Immature natural killer cell (primary cell): Measurements from ENCODE around the gene APBB1. TPM values are rescaled to one million over a fixed set of nuclear protein-coding genes. Genes with fewer than 3 reads are reported as not detected.

Experiments
- DNase-seq, 3 donors: peaks; one replicate each; pipeline ENCODE4 v3.0.0; 2022; ENCODE audit warnings: mixed read lengths in 1 of 3
- H3K27ac Mint-ChIP-seq, 6 donors: one replicate each; pipeline ENCODE4 v1.8.0; 2020; ENCODE audit warnings: mixed read lengths in 6 of 6, mild to moderate bottlenecking in 5 of 6, inconsistent platforms in 4 of 6, moderate library complexity in 3 of 6
- H3K27me3 Mint-ChIP-seq, 3 donors: one replicate each; pipeline ENCODE4 v1.8.0; 2020 to 2021; ENCODE audit warnings: low read depth in 3 of 3, mild to moderate bottlenecking in 3 of 3, mixed read lengths in 3 of 3, moderate library complexity in 3 of 3, inconsistent platforms in 1 of 3
- H3K36me3 Mint-ChIP-seq, 3 donors: one replicate each; pipeline ENCODE4 v1.8.0; 2020; ENCODE audit warnings: mixed read lengths in 3 of 3, inconsistent platforms in 2 of 3, mild to moderate bottlenecking in 2 of 3
- H3K4me1 Mint-ChIP-seq, 2 donors: one replicate each; pipeline ENCODE4 v1.8.0; 2020; ENCODE audit warnings: inconsistent platforms in 2 of 2, mild to moderate bottlenecking in 2 of 2, mixed read lengths in 2 of 2, moderate library complexity in 1 of 2
- H3K4me3 Mint-ChIP-seq, 5 donors: one replicate each; pipeline ENCODE4 v1.8.0; 2020; ENCODE audit warnings: mild to moderate bottlenecking in 5 of 5, mixed read lengths in 5 of 5, inconsistent platforms in 3 of 5, moderate library complexity in 3 of 5
- H3K9me3 Mint-ChIP-seq, 6 donors: one replicate each; pipeline ENCODE4 v1.8.0; 2020; ENCODE audit warnings: mild to moderate bottlenecking in 6 of 6, mixed read lengths in 6 of 6, inconsistent platforms in 4 of 6, moderate library complexity in 3 of 6
- polyA plus RNA-seq, 3 donors: library from polyadenylated mRNA; unstranded; fragments of 300-500 nt; fragmentation: Illumina TruSeq; gene quantifications; one replicate each; pipeline ENCODE4 v1.2.3, GENCODE V29; 2021

Gene APBB1
- polyA plus RNA-seq, 3 donors from 2014 or later: 30.8 to 55.9 (median 35.2) TPM

DNA sequence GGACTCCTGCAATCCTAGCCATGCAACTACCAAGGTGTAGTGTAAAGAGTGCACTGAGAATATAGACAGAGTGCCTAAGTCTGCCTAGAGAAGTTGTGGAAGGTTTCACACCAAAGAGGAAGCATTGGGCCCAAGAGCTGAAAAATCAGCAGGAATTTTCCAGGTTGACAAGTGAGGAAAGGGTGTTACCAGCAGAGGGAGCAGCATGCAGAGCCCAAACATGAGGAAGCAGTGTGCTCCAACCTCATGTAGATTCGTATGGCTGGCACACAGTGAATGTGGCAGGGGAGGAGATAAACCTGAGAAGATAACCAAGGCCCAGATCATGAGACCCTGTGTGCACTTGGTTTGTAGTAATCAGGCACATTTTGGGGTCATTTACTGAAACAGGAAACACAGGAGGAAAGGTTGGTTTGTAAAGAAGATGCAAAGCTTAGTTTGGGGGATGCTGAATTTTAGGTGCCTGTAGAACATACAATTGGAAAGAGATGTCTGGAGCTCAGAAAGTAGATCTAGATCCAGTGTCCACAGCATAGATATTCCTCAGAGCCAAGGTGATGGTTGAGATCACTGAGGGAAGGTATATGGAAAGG is 20.2 kb upstream of the APBB1 start:
- no peak overlapping the region for H3K27ac Mint-ChIP-seq
- H3K36me3 Mint-ChIP-seq: peaks cover 0 to 3% (median 0%) of the 10 kb centered on the region in 3 donors
- no peaks in the 10 kb centered on the region for H3K9me3 Mint-ChIP-seq
- no peaks in the 10 kb centered on the region for H3K4me1 Mint-ChIP-seq
- H3K4me3 Mint-ChIP-seq: no peak overlapping the region
- DNase-seq: peak; percentile 12 to 30 (median 17)
- peaks cover 0 to 2% (median 0%) of the 10 kb centered on the region in 3 donors for H3K27me3 Mint-ChIP-seq

DNA sequence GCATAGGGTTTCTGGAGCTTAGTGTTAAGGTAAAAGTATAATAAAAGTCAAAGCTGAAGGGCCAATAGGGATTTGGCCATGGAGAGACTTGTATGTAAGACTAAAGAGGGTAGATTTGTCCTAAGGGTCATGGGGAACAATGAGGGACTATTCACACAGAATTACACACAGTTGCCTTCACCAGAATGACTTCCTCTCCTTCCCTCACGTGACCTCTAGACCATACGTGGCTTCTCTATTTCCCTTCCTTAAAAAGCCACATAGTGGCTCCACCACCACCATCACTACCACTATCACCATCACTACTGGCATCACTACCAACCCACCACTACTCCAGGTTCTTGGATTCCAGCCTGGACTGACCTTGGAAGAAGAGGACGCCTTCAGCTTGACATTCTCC is 19.1 kb upstream of the APBB1 start:
- H3K27me3 Mint-ChIP-seq: peaks cover 0 to 3% (median 2%) of the 10 kb centered on the region in 3 donors
- H3K4me3 Mint-ChIP-seq: no peak overlapping the region
- H3K27ac Mint-ChIP-seq: no peak overlapping the region
- H3K9me3 Mint-ChIP-seq: no peaks in the 10 kb centered on the region
- DNase-seq: peak in 2 of 3 donors; percentile 15 to 17
- H3K4me1 Mint-ChIP-seq: no peaks in the 10 kb centered on the region
- H3K36me3 Mint-ChIP-seq: peaks cover 0 to 3% (median 3%) of the 10 kb centered on the region in 3 donors

DNA sequence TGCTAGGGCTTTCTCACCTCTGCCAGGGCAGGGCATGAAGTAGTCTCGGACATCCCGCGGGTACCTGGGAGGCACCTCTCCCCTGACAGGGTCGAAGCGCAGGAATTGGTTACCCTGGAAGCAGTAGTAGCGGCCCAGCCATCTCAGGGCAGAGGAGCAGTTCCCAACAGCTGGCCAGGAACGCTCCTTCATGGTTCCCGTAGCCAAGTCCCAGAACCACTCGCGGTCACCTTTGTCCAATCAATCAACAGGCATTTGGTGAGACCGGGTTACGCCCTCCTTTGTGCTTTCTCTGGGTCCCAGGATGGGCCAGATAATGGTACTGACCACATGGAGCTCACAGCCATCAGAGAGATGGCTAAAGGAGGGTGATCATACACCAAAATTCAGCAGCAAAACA is 18.5 kb upstream of the APBB1 start:
- DNase-seq: no peak
- Mint-ChIP-seq H3K4me3 (no peak overlapping the region), H3K9me3 (no peaks in the 10 kb centered on the region), H3K4me1 (no peaks in the 10 kb centered on the region), H3K27me3 (peaks cover 0 to 3% (median 2%) of the 10 kb centered on the region in 3 donors), H3K27ac (no peak overlapping the region), H3K36me3 (peaks cover 0 to 3% (median 3%) of the 10 kb centered on the region in 3 donors)

DNA sequence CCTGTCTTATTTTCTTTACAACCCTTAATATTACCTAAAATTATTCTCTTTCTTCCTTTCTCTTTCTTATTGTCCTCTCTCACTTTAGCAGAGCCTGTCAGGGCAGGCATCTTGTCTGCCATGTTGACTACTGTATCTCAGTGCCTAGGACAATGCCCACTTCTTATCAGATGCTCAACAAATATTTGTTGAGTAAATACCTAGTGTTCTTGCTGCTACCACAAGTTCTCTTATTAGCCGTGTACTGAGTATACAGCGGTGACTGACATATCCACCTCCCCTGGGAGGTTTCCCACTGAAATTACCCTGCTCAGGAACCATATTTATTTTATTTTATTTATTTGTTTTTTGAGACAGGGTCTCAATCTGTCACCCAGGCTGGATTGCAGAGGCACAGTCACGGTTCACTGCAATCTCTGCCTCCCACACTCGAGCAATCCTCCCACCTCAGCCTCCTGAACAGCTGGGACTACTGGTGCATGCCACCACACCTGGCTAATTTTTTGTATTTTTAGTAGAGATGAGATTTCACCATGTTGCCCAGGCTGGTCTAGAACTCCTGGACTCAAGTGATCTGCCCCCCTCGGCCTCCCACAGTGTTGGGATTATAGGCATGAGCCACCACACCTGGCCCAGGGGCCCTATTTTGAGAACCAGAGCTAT is 15.2 kb upstream of the APBB1 start:
- no peak for DNase-seq
- peaks cover 2 to 3% (median 2%) of the 10 kb centered on the region in 3 donors for H3K27me3 Mint-ChIP-seq
- peak overlapping the region in 1 of 6 donors; percentile 1 for H3K27ac Mint-ChIP-seq
- H3K4me3 Mint-ChIP-seq: no peak overlapping the region
- H3K4me1 Mint-ChIP-seq: no peaks in the 10 kb centered on the region
- H3K36me3 Mint-ChIP-seq: peaks cover 0 to 3% (median 3%) of the 10 kb centered on the region in 3 donors
- H3K9me3 Mint-ChIP-seq: no peaks in the 10 kb centered on the region

DNA sequence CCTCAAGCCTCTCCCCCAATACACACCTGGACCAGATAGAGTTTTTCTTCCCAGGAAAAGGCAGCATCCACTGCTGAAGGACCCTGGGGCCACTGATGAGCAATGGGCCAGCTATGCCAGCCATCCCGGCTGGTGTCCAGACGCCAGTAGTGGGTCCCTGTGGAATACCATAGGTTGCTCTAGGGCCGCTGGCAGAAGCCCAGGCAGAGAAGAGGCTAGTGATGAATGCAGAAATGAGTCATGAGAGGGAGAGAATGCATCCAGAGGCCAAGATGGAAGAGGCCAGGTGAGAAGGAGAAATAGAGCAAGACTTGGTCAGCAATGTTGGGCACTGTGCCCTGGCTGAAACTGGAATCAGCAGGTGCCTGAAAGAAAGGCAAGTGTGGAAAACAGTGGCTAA is 13.0 kb upstream of the APBB1 start:
- H3K27me3 Mint-ChIP-seq: peaks cover 2 to 4% (median 3%) of the 10 kb centered on the region in 3 donors
- H3K36me3 Mint-ChIP-seq: peaks cover 0 to 3% (median 3%) of the 10 kb centered on the region in 3 donors
- DNase-seq: no peak
- no peak overlapping the region for H3K4me3 Mint-ChIP-seq
- no peak overlapping the region for H3K27ac Mint-ChIP-seq
- no peaks in the 10 kb centered on the region for H3K4me1 Mint-ChIP-seq
- peaks cover 0 to 2% (median 0%) of the 10 kb centered on the region in 6 donors for H3K9me3 Mint-ChIP-seq

DNA sequence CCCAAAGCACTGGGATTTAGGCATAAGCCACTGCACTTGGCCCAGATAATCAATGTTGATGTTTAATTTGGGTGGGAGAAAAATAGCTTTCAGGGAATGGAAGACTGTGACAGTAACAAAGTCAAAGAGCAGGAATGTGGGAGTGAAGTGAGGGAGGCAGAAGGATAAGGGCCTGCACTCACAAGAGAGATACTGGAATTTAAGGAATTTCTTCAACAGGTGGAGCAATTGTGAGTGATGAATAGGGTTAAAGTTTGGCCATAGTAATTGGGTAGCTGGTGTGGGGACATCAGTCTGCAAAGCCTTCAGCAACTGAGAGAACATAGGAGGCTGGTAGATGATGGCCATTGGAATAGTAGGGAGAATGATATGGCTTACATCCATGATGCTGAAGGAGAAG is 8.6 kb upstream of the APBB1 start:
- no peaks in the 10 kb centered on the region for H3K4me1 Mint-ChIP-seq
- H3K27ac Mint-ChIP-seq: no peak overlapping the region
- DNase-seq: no peak
- H3K9me3 Mint-ChIP-seq: peaks cover 0 to 2% (median 0%) of the 10 kb centered on the region in 6 donors
- H3K36me3 Mint-ChIP-seq: no peaks in the 10 kb centered on the region
- H3K4me3 Mint-ChIP-seq: no peak overlapping the region
- peaks cover 2 to 7% (median 2%) of the 10 kb centered on the region in 3 donors for H3K27me3 Mint-ChIP-seq

DNA sequence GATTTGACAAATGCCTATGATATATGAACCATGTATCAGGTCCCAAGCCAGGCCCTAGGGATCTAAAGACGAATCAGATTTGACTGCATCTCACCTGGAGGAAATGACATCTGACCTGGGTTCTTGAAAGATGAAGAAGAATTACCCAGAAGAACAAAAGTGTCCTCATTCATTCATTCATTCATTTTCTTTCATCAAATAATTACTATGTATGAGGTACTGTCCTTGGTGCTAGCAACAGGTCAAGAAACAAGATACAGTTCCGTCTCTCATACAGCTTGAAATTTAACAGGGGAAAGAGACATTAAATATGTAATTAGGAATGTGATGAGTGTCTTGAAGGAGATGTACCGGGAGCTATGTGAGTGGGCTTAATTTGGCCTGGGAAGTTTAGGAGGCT is 1.8 kb upstream of the APBB1 start:
- no peaks in the 10 kb centered on the region for H3K9me3 Mint-ChIP-seq
- H3K4me1 Mint-ChIP-seq: peaks cover 6 to 7% of the 10 kb centered on the region in 2 donors
- H3K36me3 Mint-ChIP-seq: peaks cover 0 to 3% (median 3%) of the 10 kb centered on the region in 3 donors
- peaks cover 9 to 12% (median 9%) of the 10 kb centered on the region in 3 donors for H3K27me3 Mint-ChIP-seq
- H3K4me3 Mint-ChIP-seq: peak overlapping the region in 2 of 5 donors; percentile 61 to 86
- no peak for DNase-seq
- no peak overlapping the region for H3K27ac Mint-ChIP-seq

DNA sequence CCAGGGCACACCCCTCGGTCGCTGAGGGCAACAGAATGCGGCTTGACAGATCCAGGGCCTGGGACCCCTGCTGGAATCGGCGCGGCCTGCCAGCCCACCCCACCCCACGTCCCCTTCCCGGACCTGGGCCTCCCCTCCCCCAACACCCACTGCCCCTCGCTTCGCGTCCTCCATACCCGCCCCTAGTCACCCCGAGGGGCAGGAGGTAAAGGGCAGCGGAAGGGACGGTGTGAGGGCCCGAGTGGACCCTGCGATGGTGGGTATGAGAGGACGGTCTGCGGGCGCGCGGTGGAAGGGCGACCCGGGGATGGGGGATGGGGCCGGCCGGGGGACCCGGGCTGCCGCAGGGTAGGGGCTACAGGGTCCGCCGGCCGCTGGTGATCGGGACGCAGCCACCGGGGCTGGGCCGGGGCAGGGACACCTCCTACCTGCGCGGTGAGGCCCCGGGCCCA is 311 bp downstream of the APBB1 start:
- Mint-ChIP-seq H3K36me3 (peaks cover 0 to 3% (median 3%) of the 10 kb centered on the region in 3 donors), H3K9me3 (no peaks in the 10 kb centered on the region), H3K4me1 (peaks cover 6 to 7% of the 10 kb centered on the region in 2 donors), H3K4me3 (peak overlapping the region in 1 of 5 donors; percentile 37), H3K27me3 (peaks cover 5 to 9% (median 7%) of the 10 kb centered on the region in 3 donors), H3K27ac (peak overlapping the region in 1 of 6 donors; percentile 7)
- no peak for DNase-seq

DNA sequence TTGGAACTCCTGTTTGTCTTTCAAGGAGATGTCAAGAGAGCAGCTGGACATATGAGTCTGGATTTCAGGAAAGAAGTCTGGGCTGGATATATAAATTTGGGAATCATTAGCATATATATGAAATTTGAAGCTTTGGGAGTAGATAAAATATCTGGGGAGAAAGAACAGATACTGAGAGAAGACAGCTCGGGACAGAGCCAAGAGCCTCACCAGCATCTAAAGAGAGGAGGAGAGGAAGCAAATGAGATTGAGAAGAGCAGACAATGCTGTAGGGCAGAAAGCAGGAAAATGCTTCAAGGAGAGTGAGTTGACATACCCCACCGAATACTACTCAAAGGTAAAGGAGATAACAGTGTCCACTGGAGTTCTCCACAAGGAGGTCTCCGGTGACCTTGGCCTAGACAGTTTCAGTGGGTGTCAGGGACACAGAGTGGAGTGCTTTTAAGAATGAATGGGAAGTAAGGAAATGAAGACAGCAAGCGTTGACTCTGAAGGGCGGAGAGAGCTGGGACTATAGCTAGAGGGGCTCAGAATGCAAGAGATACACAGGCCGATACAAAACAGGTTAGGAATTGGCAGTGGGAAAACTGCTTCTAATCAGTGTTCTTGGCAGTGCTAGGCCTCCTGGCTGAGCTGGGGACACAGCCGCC is 862 bp downstream of the APBB1 start:
- DNase-seq: no peak
- no peak overlapping the region for H3K4me3 Mint-ChIP-seq

DNA sequence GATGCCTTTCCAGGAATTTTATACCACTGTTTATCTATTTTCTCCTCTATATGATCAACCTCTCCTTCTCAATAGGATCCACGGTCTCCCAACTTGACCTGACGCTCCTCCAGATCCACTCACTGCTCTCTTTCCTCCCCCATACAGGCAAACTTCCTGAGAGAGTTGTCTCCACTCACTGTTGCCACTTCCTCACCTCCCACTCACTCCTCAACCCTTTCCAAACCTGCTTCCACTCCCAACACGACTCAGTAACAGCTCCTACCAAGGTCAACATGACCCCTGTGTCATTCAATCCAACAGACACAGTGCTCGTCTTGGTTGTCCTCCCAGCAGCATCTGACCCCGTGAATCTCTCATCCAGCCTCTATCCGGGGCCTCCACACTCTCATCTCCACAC is 3.1 kb downstream of the APBB1 start:
- Mint-ChIP-seq H3K36me3 (peaks cover 0 to 2% (median 1%) of the 10 kb centered on the region in 3 donors), H3K27me3 (peaks cover 3 to 5% (median 3%) of the 10 kb centered on the region in 3 donors), H3K4me3 (no peak overlapping the region), H3K4me1 (peaks cover 6 to 10% of the 10 kb centered on the region in 2 donors), H3K27ac (no peak overlapping the region), H3K9me3 (no peaks in the 10 kb centered on the region)
- no peak for DNase-seq

More for the DNA sequence above, 862 bp downstream of the APBB1 start:
- Mint-ChIP-seq H3K9me3 (no peaks in the 10 kb centered on the region), H3K27ac (no peak overlapping the region), H3K27me3 (peaks cover 5 to 9% (median 7%) of the 10 kb centered on the region in 3 donors), H3K36me3 (peaks cover 0 to 3% (median 3%) of the 10 kb centered on the region in 3 donors), H3K4me1 (peaks cover 6 to 7% of the 10 kb centered on the region in 2 donors)

DNA sequence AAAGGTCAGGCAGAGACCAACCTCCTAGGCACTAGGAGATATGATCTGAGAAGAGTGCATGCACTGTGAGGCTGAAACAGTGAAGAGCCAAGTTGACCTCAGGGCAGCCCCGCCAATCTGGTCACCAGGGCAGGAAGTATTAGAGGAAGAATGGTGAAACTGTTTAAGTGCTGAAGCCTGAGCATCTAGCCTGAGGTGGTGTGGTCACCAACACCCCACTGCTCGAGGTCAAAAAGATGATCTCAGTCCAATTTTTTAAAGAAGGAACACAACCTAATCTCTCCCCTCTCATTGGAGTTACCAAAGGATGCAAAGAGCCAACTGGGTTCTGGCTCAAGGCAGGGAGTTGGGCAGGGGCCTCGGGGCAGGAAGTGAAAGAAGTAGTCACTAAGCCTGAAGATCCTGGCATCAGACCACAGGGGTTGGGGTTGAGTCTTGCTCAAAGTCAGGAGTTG is 4.0 kb downstream of the APBB1 start:
- Mint-ChIP-seq H3K27me3 (peaks cover 0 to 5% (median 3%) of the 10 kb centered on the region in 3 donors), H3K27ac (no peak overlapping the region), H3K4me1 (peaks cover 6 to 8% of the 10 kb centered on the region in 2 donors), H3K36me3 (peaks cover under 1 to 3% (median 3%) of the 10 kb centered on the region in 3 donors), H3K4me3 (no peak overlapping the region), H3K9me3 (no peaks in the 10 kb centered on the region)
- DNase-seq: peak in 2 of 3 donors; percentile 16 to 17

DNA sequence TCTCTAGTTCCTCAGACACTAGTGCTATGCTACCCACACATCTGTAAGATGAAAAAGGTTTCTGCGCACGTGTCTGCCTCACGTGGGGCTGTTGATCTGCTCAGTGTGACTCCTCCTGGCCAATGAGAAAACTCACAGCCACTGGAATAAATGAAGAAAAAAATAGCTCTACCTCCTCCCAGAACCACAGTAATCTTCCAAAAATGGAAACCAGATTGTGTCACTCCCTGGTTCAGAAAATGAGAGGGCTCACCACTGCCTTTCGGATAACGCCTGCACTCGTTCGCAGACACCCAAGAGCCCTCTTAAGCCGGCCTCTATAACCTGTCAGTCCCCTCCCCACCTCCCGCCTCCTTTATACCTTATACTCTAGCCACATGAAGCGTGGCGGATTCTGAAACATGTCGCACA is 5.1 kb downstream of the APBB1 start:
- no peak for DNase-seq
- Mint-ChIP-seq H3K27ac (no peak overlapping the region), H3K4me1 (peaks cover 0 to 3% of the 10 kb centered on the region in 2 donors), H3K36me3 (peaks cover 4 to 6% (median 5%) of the 10 kb centered on the region in 3 donors), H3K27me3 (peaks cover 0 to 4% (median 2%) of the 10 kb centered on the region in 3 donors), H3K4me3 (no peak overlapping the region), H3K9me3 (no peaks in the 10 kb centered on the region)

DNA sequence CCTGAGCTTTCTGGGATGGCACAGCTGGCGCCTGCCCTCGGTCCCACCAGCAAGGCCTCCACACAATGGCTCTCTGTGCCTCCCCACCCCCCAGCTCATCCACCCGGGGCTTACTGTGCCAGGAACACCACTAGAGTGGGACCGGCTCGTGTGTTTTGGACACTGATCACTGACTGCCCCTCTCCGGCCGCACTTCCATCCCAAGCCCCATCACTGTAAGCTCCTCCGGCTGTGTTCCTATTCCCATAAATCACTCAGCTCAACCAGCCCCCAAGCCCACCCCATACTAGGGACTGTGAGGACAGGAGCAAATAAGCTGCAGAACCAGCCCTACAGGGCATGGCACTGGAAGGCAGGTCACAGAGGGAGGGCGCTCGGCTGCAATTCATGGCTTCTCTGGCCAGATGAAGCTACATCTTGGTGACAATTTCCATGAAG is 7.3 kb downstream of the APBB1 start:
- peaks cover 5 to 9% (median 9%) of the 10 kb centered on the region in 3 donors for H3K36me3 Mint-ChIP-seq
- no peak for DNase-seq
- H3K4me1 Mint-ChIP-seq: peaks cover 8% of the 10 kb centered on the region in 2 donors
- peaks cover 0 to 4% (median 2%) of the 10 kb centered on the region in 3 donors for H3K27me3 Mint-ChIP-seq
- no peak overlapping the region for H3K4me3 Mint-ChIP-seq
- peak overlapping the region in 1 of 6 donors; percentile 10 for H3K27ac Mint-ChIP-seq
- no peaks in the 10 kb centered on the region for H3K9me3 Mint-ChIP-seq
